ENCODE results near the gene TBC1D24.
"Not testable (repeated sequence)": the region's sequence is repeated elsewhere in the genome, so short reads cannot be mapped to it uniquely, and the experiment has no call there.

TBC1D24 gene

GRCh38 chr16:2474877-2475412 is at the start of gene TBC1D24:
TSS of gene TBC1D24 (plus strand) at chr16:2475127. CDS start at chr16:2496149, 21,022 bp downstream.
- DNase-seq, result peak; percentile 63

- DNase-seq, result no peak
Observed at GRCh38 chr16:2425825-2426430, 49.0 kb upstream of the TBC1D24 start.

- DNase-seq, result no peak
Observed at GRCh38 chr16:2426941-2427361, 48.0 kb upstream of the TBC1D24 start.

DNA sequence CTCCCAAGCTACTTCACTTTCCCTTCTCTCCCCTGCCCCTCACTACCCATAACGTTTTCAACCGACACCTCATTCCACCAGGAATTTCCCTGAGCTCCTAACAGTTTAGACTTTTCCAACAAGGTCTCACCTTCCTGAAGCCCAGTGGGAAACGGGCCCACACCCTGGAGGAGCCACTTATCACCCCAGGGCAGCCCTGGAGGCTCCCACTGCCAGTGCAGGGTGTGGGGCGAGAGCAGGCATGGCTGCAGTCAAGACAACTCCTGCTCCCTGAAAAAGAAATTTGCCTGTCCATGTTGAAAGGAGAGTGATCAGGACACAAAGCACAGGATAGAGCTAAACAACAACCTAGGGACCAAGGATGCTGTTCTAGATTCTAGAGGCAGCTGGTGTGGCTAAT is 47.4 kb upstream of the TBC1D24 start:
- DNase-seq, result no peak

DNA sequence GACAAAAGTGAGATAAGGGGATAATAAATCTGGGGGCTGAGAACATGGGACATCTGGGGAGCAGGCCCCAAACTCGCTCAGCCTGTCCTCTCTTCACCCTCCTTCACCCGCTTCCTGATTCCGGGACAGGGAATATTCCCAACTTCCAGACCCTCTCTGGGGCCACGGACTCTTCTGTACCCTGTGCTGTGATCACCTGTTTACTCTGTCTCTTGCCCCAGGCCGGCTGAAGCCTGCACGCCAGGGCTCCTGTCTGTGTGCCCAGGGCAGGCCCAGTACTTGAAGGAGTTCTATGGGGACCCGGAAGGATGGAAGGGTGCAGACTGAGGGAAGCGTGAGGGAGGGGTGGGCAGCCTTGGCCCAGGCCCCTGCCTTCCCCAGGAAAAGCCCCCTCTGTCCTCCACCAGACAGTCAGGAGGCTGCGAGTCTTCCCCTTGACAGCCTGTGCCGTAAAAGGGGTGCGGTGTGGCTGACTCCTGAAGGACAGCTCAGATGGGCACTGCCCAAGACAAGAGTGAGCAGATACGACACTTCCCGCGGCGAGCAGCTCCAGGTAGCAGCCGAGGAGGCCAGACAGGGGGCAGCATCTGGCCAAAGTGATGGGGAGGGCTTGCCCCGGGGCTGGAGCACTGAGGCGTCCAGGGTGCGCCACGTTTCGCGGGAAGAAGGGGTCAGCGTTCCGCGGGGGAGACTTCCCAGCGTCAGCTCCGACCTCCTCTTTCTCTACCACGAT is 46.7 kb upstream of the TBC1D24 start:
- no peak for DNase-seq

DNA sequence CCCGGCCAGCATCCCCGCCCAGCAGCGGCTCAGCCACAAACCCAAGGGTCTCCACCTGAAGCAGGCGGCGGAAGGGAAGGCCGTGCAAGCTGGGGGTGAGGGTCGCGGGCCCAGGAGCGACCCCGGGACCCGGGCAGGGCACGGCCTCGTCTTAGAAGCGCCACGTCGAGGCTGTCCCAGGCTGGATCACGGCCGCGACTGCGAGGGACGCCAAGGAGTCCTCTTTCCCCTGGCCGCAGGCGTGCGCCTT is 46.2 kb upstream of the TBC1D24 start:
- no peak for DNase-seq

- peak; percentile 88 for DNase-seq
Observed at GRCh38 chr16:2429034-2429770, 45.7 kb upstream of the TBC1D24 start, which contains the start of gene CCNF. TSS of gene CCNF (plus strand) at chr16:2429447. CDS start at chr16:2429482, 35 bp downstream.

DNA sequence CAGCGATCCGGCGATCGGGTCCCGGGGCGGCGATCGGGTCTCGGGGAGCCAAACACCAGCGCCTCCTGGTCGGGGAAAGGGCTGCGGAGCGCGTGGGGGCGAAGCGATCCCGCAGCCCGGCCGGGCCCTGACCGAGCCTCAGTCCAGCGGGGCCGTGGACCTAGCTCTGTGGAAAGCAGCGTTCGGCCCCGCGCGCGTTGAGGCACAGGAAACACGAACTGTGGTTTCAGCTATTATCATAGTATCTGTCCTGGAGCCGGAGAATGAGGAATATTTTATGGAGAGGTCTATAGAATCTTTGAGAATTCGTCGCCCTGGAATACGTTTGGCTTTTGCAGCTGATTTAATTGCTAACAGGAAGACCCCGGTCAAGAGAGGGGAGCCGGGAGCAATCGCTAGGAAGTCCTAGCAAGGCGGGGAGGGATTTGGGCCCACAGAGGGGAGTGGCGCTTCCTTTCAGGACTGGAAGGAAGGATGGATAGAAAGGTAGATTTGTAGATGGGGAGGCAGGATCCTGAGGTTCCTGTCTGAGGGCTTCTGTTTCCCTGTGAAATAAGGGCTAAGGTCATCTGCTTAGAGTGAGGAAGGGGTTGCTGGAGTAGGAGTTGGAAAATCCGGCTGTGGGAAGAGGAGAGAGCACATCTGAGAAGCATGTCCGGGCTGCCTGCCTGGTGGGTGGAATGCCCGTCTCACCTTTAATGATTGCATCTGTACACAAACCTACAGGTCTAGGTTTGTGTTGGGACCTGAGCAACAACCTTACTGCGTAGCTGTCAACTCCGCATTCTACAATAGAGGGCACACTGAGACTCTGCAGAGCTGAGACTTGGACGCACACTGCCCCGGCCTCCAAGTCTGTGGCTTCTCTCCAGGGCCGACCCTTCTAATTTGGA is 44.9 kb upstream of the TBC1D24 start:
- DNase-seq, result no peak

DNA sequence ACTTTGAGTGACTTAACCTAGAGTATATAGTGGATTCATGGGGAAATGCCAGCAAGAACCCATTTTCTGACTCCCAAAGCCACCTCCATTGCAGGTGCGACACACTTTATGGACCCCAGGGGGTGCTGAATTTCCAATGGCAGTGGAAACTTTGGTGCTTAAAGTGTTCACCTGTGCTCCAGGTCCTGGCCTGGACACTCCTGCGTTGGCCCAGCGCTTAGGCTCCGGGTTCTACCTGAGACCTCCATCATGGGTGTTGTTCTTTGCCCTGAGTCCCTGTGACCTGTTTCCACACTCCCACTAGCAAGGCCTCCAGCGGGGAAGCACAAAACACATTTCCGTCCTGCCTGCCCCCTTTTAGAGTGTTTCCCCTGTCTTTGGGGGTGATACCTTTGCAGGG is 42.6 kb upstream of the TBC1D24 start:
- no peak for DNase-seq

DNA sequence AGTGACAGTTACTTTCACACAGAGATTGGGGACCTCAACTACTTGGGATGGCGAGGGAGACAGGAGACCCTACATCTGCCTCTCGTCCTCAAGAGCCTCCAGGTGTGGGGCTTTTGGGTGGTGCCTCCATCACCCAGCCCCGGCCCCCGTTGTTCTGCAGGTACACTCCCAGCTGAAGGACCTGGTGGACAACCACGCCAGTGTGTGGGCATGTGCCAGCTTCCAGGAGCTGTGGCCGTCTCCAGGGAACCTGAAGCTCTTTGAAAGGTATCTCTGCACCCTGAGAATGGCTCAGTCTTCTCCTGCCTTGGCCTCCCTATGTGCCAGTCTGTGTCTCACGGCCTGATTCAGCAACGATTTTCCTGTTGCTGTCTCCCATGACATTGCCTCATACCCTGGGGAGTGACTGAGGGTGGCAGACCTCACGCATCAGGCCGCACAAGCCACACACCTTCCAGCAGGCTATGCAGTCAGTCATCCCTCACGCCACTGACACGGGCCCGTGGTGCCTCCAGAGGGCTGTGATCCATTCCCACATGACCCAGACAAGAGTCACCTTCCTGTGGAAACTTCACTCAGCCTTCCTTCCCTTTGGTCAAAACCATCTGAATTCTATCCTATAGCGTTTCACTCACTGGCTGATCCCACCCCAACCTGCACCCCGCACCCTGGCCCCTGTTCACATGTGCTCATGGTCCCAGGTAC is 42.0 kb upstream of the TBC1D24 start:
- no peak for DNase-seq

- DNase-seq, result not testable (repeated sequence)
Observed at GRCh38 chr16:2435236-2435635, 39.7 kb upstream of the TBC1D24 start.

DNA sequence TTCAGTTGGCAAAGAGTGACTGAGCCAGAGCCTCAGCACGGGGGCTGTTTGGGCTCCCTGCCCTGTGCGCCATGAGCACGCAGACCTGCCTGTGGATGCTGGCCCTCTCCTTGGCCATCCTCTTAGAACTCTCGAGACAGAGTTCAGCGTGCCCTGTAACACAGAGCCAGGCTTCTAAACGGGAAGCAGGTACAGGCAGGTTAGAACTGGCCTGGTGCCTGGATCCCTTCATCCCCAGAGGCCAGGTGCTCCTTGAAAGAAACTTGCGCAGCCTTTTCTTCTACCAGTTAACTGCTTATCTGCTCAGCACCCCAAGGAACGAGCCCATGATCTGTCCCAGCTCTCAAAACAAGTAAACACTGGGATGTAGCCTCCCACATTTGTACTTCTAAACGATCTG is 38.8 kb upstream of the TBC1D24 start:
- no peak for DNase-seq

- DNase-seq, result no peak
Observed at GRCh38 chr16:2437032-2437790, 37.7 kb upstream of the TBC1D24 start.

DNA sequence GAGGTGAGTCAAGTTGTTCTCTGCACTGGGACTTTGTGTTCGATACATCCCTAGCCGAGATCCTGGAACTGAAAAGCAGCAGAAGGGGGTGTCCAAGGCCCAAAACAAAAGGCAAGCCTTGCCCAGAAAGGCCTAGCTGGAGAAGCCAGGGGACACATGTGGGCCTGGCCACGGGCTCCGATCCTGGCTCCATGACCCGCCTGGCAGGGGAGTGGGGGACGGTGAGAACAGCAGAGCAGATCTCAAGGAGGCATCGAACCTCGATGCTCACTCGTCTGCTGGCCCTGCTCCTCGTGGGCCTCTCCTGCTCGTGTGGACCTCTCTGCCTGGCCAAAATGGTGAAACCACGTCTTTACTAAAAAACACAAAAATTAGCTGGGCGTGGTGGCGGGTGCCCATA is 36.8 kb upstream of the TBC1D24 start:
- no peak for DNase-seq

- DNase-seq, result no peak
Observed at GRCh38 chr16:2439598-2439997, 35.3 kb upstream of the TBC1D24 start.

DNA sequence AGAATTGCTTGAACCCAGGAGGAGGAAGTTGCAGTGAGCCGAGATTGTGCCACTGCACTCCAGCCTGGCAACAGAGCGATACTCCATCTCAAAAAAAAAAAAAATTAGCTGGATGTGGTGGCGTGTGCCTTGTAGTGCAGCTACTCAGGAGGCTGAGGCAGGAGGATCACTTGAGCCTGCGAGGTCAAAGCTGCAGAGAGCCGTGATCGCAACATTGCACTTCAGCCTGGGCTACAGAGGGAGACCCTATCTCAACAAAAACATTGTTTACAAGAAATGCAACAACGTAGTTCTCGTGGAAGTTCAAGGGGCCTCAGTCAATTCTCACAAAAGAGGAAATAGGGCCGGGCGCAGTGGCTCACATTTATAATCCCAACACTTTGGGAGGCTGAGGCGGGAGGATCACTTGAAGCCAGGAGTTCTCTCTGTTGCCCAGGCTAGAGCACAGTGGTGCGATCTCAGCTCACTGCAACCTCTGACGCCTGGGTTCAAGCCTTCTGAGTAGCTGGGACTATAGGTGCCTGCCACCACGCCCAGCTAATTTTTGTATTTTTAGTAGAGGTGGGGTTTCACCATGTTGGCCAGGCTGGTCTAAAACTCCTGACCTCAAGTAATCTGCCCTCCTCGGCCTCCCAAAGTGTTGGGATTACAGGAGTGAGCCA is 33.7 kb upstream of the TBC1D24 start:
- not testable (repeated sequence) for DNase-seq

GRCh38 chr16:2443555-2443954 is 31.4 kb upstream of the TBC1D24 start:
- peak; percentile 83 for DNase-seq

DNA sequence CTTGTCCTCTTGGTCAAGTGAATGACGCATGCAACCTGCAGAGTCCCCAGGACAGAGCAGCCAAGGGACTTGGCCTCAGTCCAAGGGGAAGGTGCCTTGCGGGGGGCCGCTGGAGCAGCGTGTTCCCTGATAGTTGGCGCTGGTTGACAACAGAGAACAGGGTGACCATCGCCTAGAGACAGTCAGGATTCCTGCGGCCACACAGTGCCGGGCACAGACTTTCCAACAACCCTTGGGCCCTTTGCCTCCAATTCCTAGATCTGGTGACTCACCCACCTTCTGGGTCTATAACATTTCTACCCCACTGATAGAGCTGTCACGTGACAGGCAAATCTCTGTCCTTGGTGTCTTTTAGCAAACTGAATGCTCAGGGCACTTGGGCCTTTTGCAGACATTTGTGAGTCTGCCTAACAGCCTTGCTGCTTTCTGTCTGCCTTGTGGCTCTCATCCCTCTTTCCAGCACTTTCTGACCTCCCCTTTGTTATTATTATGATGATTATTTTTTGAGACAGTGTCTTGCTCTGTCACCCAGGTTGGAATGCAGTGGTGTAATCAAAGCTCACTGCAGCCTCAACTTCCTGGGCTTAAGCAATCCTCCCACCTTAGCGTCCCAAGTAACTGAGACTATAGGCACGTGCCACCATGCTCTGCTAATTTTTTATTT is 26.9 kb upstream of the TBC1D24 start:
- DNase-seq, result no peak

GRCh38 chr16:2449118-2449517 is 25.8 kb upstream of the TBC1D24 start:
- no peak for DNase-seq

DNA sequence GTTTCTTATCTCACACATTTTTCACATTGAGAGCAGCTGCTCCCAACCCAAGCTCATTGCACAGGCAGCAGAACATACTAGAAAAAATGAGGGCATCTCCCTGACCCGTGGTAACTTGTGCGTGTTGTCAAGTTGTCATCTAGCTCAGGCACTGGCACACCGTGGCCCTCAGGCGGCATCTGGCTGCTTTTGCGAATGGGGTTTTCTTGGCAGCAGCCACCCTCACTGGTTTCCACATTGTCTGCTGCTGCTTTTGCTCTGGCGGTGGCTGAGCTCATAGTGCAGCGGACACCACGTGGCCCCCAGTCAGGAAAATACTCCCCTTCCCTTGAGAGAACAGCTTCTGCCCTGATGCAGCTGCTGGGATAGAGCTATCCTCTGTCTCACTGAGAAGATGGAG is 24.4 kb upstream of the TBC1D24 start:
- no peak for DNase-seq

All from NCI-H2029 (cell line).